K562 (cell line): ENCODE measurements around the gene APBA2. TPM values are rescaled to one million over a fixed set of nuclear protein-coding genes. Genes with fewer than 3 reads are reported as not detected.

Source experiments
- ATAC-seq: fragments of 200-7000 bp; cut with Tn5 transposase; 3 replicates; pipeline ENCODE4 v1.9.1; 2020; ENCODE audit warnings: moderate library complexity
- BruUV-seq: library from RNA; stranded (reverse); fragments of 400-500 nt; replicated peaks from 2 replicates; lab custom pipeline; 2021; lab: Mats Ljungman, UMichigan
- CTCF ChIA-PET: fragments of 300-600 bp; formaldehyde crosslinking; extraction: SDS; loops from one replicate; lab custom pipeline; 2021; ENCODE audit warnings: low intra/inter-chr PET ratio; lab: Yijun Ruan, JAX
- POLR2A ChIA-PET: fragments of 300-600, 350-650 bp; sonication (Branson Sonifier 250); formaldehyde crosslinking; extraction: SDS; loops from one replicate; lab custom pipeline; 2021; ENCODE audit warnings: antibody characterized with exemption, inconsistent platforms; lab: Yijun Ruan, JAX
- DNase-seq, 4 experiments: peaks; one replicate each; pipeline versions ENCODE4 v3.0.0 to v3.0.0-alpha.2; 2011 to 2018; ENCODE audit warnings: low spot score in 3 of 4, mixed read lengths in 3 of 4; ENCODE audit errors: extremely low read depth in 1 of 4
- FAIRE-seq: peaks from 2 replicates; lab custom pipeline; 2011; peaks lifted over from hg19 to GRCh38; lab: Jason Lieb, UNC
- H2AFZ ChIP-seq: 2 replicates; pipeline ENCODE4 v1.6.0; 2011; ENCODE audit warnings: low read depth, low read length, control low read depth, inconsistent platforms
- H3K27ac ChIP-seq: fragments of 200-600 bp; 3 replicates; pipeline ENCODE4 v1.8.0; 2011; ENCODE audit warnings: low read depth, mild to moderate bottlenecking, control low read depth, inconsistent platforms, low read length, moderate library complexity, mixed read lengths; ENCODE audit errors: extremely low read depth
- H3K27me3 ChIP-seq, 2 experiments: fragments of 300-600 bp in 1 of 2; 2 replicates in 1 of 2; 3 replicates in 1 of 2; pipeline versions ENCODE4 v1.6.0 to v1.8.0; 2011; ENCODE audit warnings: inconsistent platforms in 2 of 2, low read length in 2 of 2, mild to moderate bottlenecking in 1 of 2, mixed read lengths in 1 of 2, moderate library complexity in 1 of 2; ENCODE audit not compliant: control insufficient read depth in 2 of 2, insufficient read depth in 2 of 2
- H3K36me3 ChIP-seq: fragments of 300-600 bp; 3 replicates; pipeline ENCODE4 v1.8.0; 2011; ENCODE audit warnings: mild to moderate bottlenecking, low read length, inconsistent platforms; ENCODE audit not compliant: control insufficient read depth, insufficient read depth
- H3K4me1 ChIP-seq, 2 experiments: fragments of 200-600 bp in 1 of 2; replicated peaks in 1 of 2; 2 replicates in 1 of 2; 3 replicates in 1 of 2; pipeline versions ENCODE4 v1.5.1 to v1.8.0; 2011; ENCODE audit warnings: inconsistent platforms in 2 of 2, low read length in 2 of 2, mild to moderate bottlenecking in 1 of 2, mixed read lengths in 1 of 2, moderate library complexity in 1 of 2; ENCODE audit not compliant: control insufficient read depth in 2 of 2, insufficient read depth in 2 of 2
- H3K4me2 ChIP-seq: 2 replicates; pipeline ENCODE4 v1.6.1; 2011; ENCODE audit warnings: low read length, control low read depth, inconsistent platforms, mixed read lengths; ENCODE audit not compliant: insufficient read depth
- H3K4me3 ChIP-seq: fragments of 200-600 bp; sonication (generic), shearing (Covaris generic); 2 replicates; pipeline ENCODE4 v1.5.1; 2016; ENCODE audit warnings: control low read depth, inconsistent platforms
- H3K79me2 ChIP-seq: fragments of 200-600 bp; 3 replicates; pipeline ENCODE4 v1.8.0; 2011; ENCODE audit warnings: low read length, inconsistent platforms; ENCODE audit not compliant: control insufficient read depth, insufficient read depth
- H3K9ac ChIP-seq, 2 experiments: 2 replicates each; pipeline versions ENCODE4 v1.6.0 to v1.6.1; 2011; ENCODE audit warnings: low read depth in 2 of 2, low read length in 2 of 2, control low read depth in 1 of 2, inconsistent platforms in 1 of 2, mild to moderate bottlenecking in 1 of 2, mixed read lengths in 1 of 2; ENCODE audit not compliant: insufficient read depth in 1 of 2
- H3K9me1 ChIP-seq: one replicate; pipeline ENCODE4 v1.6.0; 2011; ENCODE audit warnings: inconsistent platforms, mild to moderate bottlenecking, low read length, moderate library complexity; ENCODE audit not compliant: control insufficient read depth, insufficient read depth
- H3K9me3 ChIP-seq: replicated peaks from 2 replicates; pipeline ENCODE4 v1.5.1; 2011; ENCODE audit warnings: low read depth, low read length, inconsistent platforms; ENCODE audit not compliant: control insufficient read depth, insufficient read depth
- H4K20me1 ChIP-seq: replicated peaks from 2 replicates; pipeline ENCODE4 v1.6.1; 2011; ENCODE audit warnings: low read length, inconsistent platforms, mixed read lengths; ENCODE audit not compliant: control insufficient read depth, insufficient read depth
- HDGF ChIP-seq: fragments of 450-650 bp; IDR thresholded peaks from 2 replicates; pipeline ENCODE4 v1.6.1; 2016
- IFI16 ChIP-seq: fragments of 250-450 bp; sonication (Bioruptor Pico); IDR thresholded peaks from 2 replicates; pipeline ENCODE4 v2.1.2; 2022; ENCODE audit warnings: mild to moderate bottlenecking, inconsistent platforms
- MED1 ChIP-seq: sonication (generic); formaldehyde crosslinking; IDR thresholded peaks from 2 replicates; pipeline ENCODE4 v1.8.1; 2023; ENCODE audit warnings: missing genetic modification reagents, borderline replicate concordance
- NUFIP1 ChIP-seq: fragments of 450-650 bp; IDR thresholded peaks from 2 replicates; pipeline ENCODE4 v1.6.1; 2018; ENCODE audit not compliant: partially characterized antibody
- PML ChIP-seq: IDR thresholded peaks from 2 replicates; pipeline ENCODE4 v1.6.1; 2012; ENCODE audit warnings: low read length, inconsistent platforms
- POLR2B ChIP-seq: fragments of 450-650 bp; IDR thresholded peaks from 2 replicates; pipeline ENCODE4 v1.6.1; 2018; ENCODE audit warnings: low read depth; ENCODE audit not compliant: partially characterized antibody
- POLR2G ChIP-seq: fragments of 200-400 bp; formaldehyde crosslinking; IDR thresholded peaks from 2 replicates; pipeline ENCODE4 v1.6.1; 2017; ENCODE audit warnings: low read depth, mild to moderate bottlenecking, antibody characterized with exemption, low read length, moderate library complexity
- SMARCB1 ChIP-seq: IDR thresholded peaks from 2 replicates; pipeline ENCODE4 v1.6.1; 2011; ENCODE audit warnings: improper control_type of control experiment, low read depth; ENCODE audit not compliant: insufficient read length
- ZNF121 ChIP-seq: sonication (generic); formaldehyde crosslinking; conservative IDR thresholded peaks from 2 replicates; pipeline ENCODE4 v1.8.0; 2022; ENCODE audit warnings: missing genetic modification reagents
- ZNF445 ChIP-seq: fragments of 250-450 bp; sonication (Bioruptor Pico); IDR thresholded peaks from 2 replicates; pipeline ENCODE4 v1.4.0; 2020; ENCODE audit warnings: low read depth, mild to moderate bottlenecking, moderate library complexity
- ZNF551 ChIP-seq: fragments of 250-450 bp; sonication (Bioruptor Pico); IDR thresholded peaks from 2 replicates; pipeline ENCODE4 v1.5.0; 2021; ENCODE audit warnings: mild to moderate bottlenecking, moderate library complexity
- ZNF586 ChIP-seq: fragments of 450-650 bp; formaldehyde crosslinking; conservative IDR thresholded peaks from 2 replicates; pipeline ENCODE4 v1.4.0; 2020; ENCODE audit warnings: mild to moderate bottlenecking, moderate library complexity
- ZNF717 ChIP-seq: fragments of 250-450 bp; sonication (Bioruptor Pico); IDR thresholded peaks from 2 replicates; pipeline ENCODE4 v1.5.0; 2021
- WGBS: fragments of 100-300 bp; shearing (Covaris generic); methylation state at CpG from one replicate; pipeline ENCODE4 v1.1.6; 2016; ENCODE audit warnings: low coverage, mixed read lengths; ENCODE audit not compliant: insufficient coverage; ENCODE audit errors: missing lambda C conversion rate; 5-methylcytosine and 5-hydroxymethylcytosine counted together
- in situ Hi-C: fragments of 300-500 bp; cut with MboI; formaldehyde crosslinking; loops from 4 replicates; pipeline ENCODE4 v1.15.0; 2018; ENCODE audit warnings: inconsistent platforms, mixed read lengths
- intact Hi-C: fragments of 100-400 bp; cut with micrococcal nuclease; formaldehyde crosslinking; loops from 2 replicates; pipeline ENCODE4 v1.14.2; 2022
- polyA plus RNA-seq, 8 experiments: library from polyadenylated mRNA; depleted of rRNA in 4 of 8; stranded (reverse) in 5 of 8; unstranded in 3 of 8; fragments of >200 nt; fragmentation: Nextera tagmentation in 2 of 8; fragmentation: Illumina TruSeq in 1 of 8; extraction: Ambion mirVana in 2 of 8; extraction: Trizol in 1 of 8; gene quantifications; 2 replicates each; pipeline versions ENCODE4 v1.2.1 to v1.2.3, GENCODE V29; 2011 to 2014; ENCODE audit warnings: inconsistent platforms in 1 of 8, missing spikeins in 1 of 8
- total RNA-seq, 7 experiments: library from RNA; depleted of rRNA in 6 of 7; stranded (reverse); fragments of >200 nt in 6 of 7; fragmentation: Illumina TruSeq in 2 of 7; extraction: Trizol in 2 of 7; gene quantifications; 2 replicates each; pipeline versions ENCODE4 v1.2.1 to v1.2.3, GENCODE V29; 2011 to 2021; ENCODE audit warnings: low replicate concordance in 1 of 7
- TF ChIP-seq, protein P1 (sequence below): fragments of 250-450 bp; sonication (Bioruptor Pico); IDR thresholded peaks from 2 replicates; pipeline ENCODE4 v1.5.0; 2021
- TF ChIP-seq, protein P2 (sequence below): sonication (generic); formaldehyde crosslinking; IDR thresholded peaks from 2 replicates; pipeline ENCODE4 v1.8.1; 2022; ENCODE audit warnings: missing genetic modification reagents
- TF ChIP-seq, protein P3 (sequence below): fragments of 450-650 bp; conservative IDR thresholded peaks from 2 replicates; pipeline ENCODE4 v1.6.1; 2016; ENCODE audit warnings: missing genetic modification characterization, low read depth, mild to moderate bottlenecking, missing compliant biosample characterization, moderate library complexity
- TF ChIP-seq, protein P4 (sequence below): sonication (generic); formaldehyde crosslinking; IDR thresholded peaks from 2 replicates; pipeline ENCODE4 v1.9.0; 2022; ENCODE audit warnings: mild to moderate bottlenecking, missing genetic modification reagents
- TF ChIP-seq, protein P5 (sequence below): fragments of 250-450 bp; sonication (Bioruptor Pico); IDR thresholded peaks from 2 replicates; pipeline ENCODE4 v1.4.0; 2020; ENCODE audit warnings: borderline replicate concordance

Gene APBA2
- total and polyA plus RNA-seq, 9 of the 15 experiments (the other 6 are each of a cell fraction or from before 2014, with no cell fraction given): 0.24 to 40.9 (median 25.2) TPM

DNA sequence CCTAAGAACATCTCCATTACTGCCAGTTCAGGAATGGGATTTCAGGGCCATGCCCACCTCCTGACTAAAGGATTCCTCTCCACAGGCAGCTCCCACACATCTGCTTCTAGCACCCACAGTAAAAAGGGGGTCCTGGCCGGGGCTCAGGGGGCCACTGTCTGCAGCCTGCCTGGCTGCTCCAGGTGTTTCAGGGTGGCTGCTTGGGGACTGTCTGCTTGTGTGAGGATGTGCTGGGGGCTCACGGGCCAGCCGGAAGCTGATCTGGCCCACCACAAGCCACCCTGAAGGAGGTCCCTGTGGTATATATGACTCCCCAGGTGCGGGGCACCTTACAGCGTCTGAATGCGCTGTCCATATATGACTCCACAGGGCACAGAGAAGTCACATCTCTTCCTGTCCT is 248.5 kb downstream of the APBA2 start (continued):
- no peak for TF ChIP-seq IFI16 (CRISPR knock-in tag)
- no peak for TF ChIP-seq POLR2B
- TF ChIP-seq, protein P1, sequence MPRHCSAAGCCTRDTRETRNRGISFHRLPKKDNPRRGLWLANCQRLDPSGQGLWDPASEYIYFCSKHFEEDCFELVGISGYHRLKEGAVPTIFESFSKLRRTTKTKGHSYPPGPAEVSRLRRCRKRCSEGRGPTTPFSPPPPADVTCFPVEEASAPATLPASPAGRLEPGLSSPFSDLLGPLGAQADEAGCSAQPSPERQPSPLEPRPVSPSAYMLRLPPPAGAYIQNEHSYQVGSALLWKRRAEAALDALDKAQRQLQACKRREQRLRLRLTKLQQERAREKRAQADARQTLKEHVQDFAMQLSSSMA (CRISPR knock-in tag): no peak
- TF ChIP-seq POLR2G: no peak
- no peak for TF ChIP-seq SMARCB1
- TF ChIP-seq ZNF551 (CRISPR knock-in tag): no peak
- no peak for TF ChIP-seq MED1 (CRISPR knock-in tag)
- TF ChIP-seq, all 486 proteins: peak for 0

DNA sequence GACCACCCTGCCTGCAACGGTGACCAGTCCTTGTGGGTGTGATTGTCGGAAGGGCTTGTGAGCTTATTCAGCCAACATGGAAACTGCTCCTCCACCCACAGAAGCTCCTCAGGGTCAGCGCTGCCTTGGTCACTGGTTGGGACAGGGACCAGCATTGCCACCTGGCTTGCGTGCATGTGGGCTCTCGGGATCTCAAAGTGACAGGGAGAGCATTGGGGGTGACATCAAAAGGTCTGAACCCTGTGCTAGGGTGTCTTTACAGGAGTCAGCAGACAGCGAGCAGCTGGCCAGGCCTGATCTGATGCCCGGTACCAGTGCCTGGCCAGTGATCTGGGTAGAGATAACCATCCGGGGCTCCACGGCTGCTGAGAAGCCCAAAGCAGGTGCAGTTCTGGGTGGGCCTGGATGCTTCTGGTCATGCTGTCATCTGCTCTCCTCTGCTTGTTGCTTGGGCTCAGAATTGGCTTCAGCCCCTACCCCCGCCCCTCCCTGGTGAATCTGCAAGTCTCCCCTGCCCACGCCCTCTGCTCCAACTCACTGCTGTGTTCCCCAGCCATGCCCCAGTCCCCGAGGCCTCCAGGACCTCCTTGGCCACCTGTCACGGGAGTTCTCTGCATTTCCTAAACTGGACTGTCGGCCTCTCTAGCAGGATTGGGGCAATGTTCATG is 249.0 kb downstream of the APBA2 start:
- Histone ChIP-seq H3K4me3 (no peak overlapping the region), H3K27me3 (peaks cover 57 to 69% of the 10 kb centered on the region in 2 experiments), H3K79me2 (no peaks in the 10 kb centered on the region), H2AFZ (no peak overlapping the region), H3K9ac (no peak overlapping the region), H3K4me2 (no peak overlapping the region), H3K4me1 (peaks cover 0 to 16% of the 10 kb centered on the region in 2 experiments; a peak in 2 of 5 replicates), H4K20me1 (0 out of 2 replicates have a peak, but pooled peaks cover 14% of the 10 kb centered on the region), H3K36me3 (no peaks in the 10 kb centered on the region), H3K9me3 (no peaks in the 10 kb centered on the region), H3K27ac (no peak overlapping the region), H3K9me1 (no peaks in the 10 kb centered on the region)
- CTCF ChIA-PET: interaction anchor here (0.7 kb wide), 1 partner anchor 16 kb away, joined by 3 read pairs; no protein-coding TSS in a partner anchor
- no peak for FAIRE-seq
- BruUV-seq: no TSS peak
- POLR2A ChIA-PET: no interaction called here
- intact Hi-C loops: no loop called here
- 0% methylated on average over 14 of the region's 14 CpGs for WGBS
- ATAC-seq: no peak
- in situ Hi-C loops: no loop called here
- no peak for DNase-seq
- TF ChIP-seq, protein P2, sequence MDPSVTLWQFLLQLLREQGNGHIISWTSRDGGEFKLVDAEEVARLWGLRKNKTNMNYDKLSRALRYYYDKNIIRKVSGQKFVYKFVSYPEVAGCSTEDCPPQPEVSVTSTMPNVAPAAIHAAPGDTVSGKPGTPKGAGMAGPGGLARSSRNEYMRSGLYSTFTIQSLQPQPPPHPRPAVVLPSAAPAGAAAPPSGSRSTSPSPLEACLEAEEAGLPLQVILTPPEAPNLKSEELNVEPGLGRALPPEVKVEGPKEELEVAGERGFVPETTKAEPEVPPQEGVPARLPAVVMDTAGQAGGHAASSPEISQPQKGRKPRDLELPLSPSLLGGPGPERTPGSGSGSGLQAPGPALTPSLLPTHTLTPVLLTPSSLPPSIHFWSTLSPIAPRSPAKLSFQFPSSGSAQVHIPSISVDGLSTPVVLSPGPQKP (CRISPR knock-in tag): no peak
- TF ChIP-seq ZNF121 (CRISPR knock-in tag) (no peak), ZNF586 (no peak), ZNF717 (CRISPR knock-in tag) (no peak), NUFIP1 (no peak), ZNF445 (CRISPR knock-in tag) (no peak), PML (no peak), HDGF (no peak)
- TF ChIP-seq, protein P3, sequence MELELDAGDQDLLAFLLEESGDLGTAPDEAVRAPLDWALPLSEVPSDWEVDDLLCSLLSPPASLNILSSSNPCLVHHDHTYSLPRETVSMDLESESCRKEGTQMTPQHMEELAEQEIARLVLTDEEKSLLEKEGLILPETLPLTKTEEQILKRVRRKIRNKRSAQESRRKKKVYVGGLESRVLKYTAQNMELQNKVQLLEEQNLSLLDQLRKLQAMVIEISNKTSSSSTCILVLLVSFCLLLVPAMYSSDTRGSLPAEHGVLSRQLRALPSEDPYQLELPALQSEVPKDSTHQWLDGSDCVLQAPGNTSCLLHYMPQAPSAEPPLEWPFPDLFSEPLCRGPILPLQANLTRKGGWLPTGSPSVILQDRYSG (tag): no peak
- TF ChIP-seq, protein P4, sequence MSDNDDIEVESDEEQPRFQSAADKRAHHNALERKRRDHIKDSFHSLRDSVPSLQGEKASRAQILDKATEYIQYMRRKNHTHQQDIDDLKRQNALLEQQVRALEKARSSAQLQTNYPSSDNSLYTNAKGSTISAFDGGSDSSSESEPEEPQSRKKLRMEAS: no peak
- TF ChIP-seq, protein P5, sequence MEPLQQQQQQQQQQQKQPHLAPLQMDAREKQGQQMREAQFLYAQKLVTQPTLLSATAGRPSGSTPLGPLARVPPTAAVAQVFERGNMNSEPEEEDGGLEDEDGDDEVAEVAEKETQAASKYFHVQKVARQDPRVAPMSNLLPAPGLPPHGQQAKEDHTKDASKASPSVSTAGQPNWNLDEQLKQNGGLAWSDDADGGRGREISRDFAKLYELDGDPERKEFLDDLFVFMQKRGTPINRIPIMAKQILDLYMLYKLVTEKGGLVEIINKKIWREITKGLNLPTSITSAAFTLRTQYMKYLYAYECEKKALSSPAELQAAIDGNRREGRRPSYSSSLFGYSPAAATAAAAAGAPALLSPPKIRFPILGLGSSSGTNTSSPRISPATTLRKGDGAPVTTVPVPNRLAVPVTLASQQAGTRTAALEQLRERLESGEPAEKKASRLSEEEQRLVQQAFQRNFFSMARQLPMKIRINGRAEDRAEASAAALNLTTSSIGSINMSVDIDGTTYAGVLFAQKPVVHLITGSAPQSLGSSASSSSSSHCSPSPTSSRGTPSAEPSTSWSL (CRISPR knock-in tag): no peak
